ENCODE results near the gene ELL. TPM values are rescaled to one million over a fixed set of nuclear protein-coding genes. Genes with fewer than 3 reads are reported as not detected.

The ELL gene
- total RNA-seq, 1 donor from 2014 or later = 16.0 TPM

DNA sequence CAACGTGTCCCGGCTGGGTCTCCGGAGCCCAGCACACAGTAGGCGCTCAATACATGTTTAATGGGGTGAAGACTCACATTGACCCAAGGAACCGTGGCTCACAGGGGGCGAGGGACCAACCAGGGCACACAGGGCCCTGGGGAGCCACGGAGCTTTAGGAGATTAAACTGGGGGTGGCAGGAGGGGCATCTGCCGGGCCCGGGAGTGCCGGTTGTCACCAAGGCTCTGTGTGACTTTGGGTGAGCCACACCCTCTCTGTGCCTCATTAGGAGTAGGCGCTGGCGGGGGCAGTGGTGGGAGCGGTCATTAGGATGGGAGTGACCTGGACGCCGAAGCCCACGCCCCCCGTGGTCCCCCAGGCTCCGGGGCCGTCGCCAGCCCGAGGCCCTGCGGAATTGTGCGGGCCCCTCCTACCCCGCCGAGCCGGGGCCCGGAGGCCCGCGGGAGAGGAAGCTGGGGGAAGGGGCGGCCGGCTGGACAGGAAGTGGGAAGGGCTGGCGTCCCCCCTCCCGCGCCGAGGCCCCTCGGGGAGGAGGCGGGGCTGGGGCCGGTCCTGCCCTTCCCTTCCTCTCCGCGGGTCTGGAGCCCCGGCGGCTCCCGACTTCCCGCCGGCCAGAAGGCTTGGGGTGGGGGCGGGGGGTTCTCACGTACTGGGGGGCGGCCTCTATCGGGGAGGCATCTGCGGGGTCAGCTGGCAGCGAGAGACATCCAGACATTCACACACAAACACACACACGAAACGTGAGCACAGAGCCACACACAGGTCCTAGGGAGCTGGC lies 104.4 kb downstream of the ELL start:
- H3K27me3 Mint-ChIP-seq (ENCODE audit: low read depth, unreplicated experiment) = peaks cover 5% of the 10 kb centered on the region
- Histone ChIP-seq H3K27ac (ENCODE audit: low read depth, low read length) (peak overlapping the region; percentile 86), H3K4me1 (ENCODE audit: insufficient read depth, low read length) (peaks cover 54% of the 10 kb centered on the region), H4K20me1 (ENCODE audit: insufficient read depth, low read length) (peaks cover 26% of the 10 kb centered on the region), H3K79me2 (ENCODE audit: insufficient read depth, low read length) (peaks cover 29% of the 10 kb centered on the region), H3K4me2 (ENCODE audit: low read length) (peak overlapping the region; percentile 95), H3K27me3 (ENCODE audit: insufficient read depth, low read length) (no peaks in the 10 kb centered on the region), H2AFZ (ENCODE audit: low read depth, low read length) (peak overlapping the region; percentile 64), H3K9ac (ENCODE audit: low read length) (peak overlapping the region; percentile 79), H3K36me3 (ENCODE audit: insufficient read depth, low read length) (no peaks in the 10 kb centered on the region), H3K4me3 (ENCODE audit: insufficient read depth, low read depth, low read length) (peak overlapping the region; percentile 43), H3K9me3 (ENCODE audit: insufficient read depth, low read depth, low read length) (no peaks in the 10 kb centered on the region)
- no peaks in the 10 kb centered on the region for H3K36me3 Mint-ChIP-seq (ENCODE audit: low read depth, unreplicated experiment)
- H3K4me3 Mint-ChIP-seq (ENCODE audit: unreplicated experiment) = peak overlapping the region; percentile 78
- peak overlapping the region; percentile 95 for H3K27ac Mint-ChIP-seq (ENCODE audit: unreplicated experiment)
- no peak for FAIRE-seq
- TF ChIP-seq, protein P1, sequence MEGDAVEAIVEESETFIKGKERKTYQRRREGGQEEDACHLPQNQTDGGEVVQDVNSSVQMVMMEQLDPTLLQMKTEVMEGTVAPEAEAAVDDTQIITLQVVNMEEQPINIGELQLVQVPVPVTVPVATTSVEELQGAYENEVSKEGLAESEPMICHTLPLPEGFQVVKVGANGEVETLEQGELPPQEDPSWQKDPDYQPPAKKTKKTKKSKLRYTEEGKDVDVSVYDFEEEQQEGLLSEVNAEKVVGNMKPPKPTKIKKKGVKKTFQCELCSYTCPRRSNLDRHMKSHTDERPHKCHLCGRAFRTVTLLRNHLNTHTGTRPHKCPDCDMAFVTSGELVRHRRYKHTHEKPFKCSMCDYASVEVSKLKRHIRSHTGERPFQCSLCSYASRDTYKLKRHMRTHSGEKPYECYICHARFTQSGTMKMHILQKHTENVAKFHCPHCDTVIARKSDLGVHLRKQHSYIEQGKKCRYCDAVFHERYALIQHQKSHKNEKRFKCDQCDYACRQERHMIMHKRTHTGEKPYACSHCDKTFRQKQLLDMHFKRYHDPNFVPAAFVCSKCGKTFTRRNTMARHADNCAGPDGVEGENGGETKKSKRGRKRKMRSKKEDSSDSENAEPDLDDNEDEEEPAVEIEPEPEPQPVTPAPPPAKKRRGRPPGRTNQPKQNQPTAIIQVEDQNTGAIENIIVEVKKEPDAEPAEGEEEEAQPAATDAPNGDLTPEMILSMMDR (IDR thresholded peaks at IDR 0.05; ENCODE audit: insufficient read depth, low read depth, low read length) = no peak
- TF ChIP-seq EZH2 (IDR thresholded peaks at IDR 0.05; ENCODE audit: insufficient read depth, low read length) = no peak
- H3K4me1 Mint-ChIP-seq (ENCODE audit: low read depth, unreplicated experiment) = peaks cover 10% of the 10 kb centered on the region
- DNase-seq (ENCODE audit: low read depth) = peak; percentile 60
- H3K9me3 Mint-ChIP-seq (ENCODE audit: unreplicated experiment) = no peaks in the 10 kb centered on the region

DNA sequence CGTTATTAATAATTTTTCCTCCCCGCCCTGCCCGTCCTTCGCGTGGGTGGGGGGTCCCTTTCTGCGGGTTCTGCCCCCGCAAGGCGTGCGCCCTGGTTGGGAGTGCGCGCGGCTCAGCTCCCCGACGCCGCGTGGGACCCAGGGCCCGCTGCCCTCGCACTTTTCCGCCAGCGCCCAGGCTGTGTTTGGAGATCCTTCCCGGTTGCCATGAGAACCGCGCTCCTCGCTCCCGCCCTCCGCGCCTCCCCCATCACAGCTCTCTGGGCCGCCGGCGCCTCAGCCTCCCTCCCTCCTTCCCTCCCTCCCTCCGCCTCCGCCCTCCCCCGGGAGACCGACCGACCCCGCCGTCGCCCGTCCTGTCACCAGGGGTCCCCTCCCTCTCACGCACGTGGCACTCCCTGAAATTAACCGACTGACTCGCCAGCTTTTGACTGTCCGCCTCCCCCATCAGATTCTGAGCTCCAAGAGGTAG lies 105.1 kb downstream of the ELL start:
- Mint-ChIP-seq H3K4me3 (ENCODE audit: unreplicated experiment) (peak overlapping the region; percentile 78), H3K4me1 (ENCODE audit: low read depth, unreplicated experiment) (peaks cover 10% of the 10 kb centered on the region), H3K27ac (ENCODE audit: unreplicated experiment) (peak overlapping the region; percentile 95), H3K27me3 (ENCODE audit: low read depth, unreplicated experiment) (peaks cover 7% of the 10 kb centered on the region), H3K36me3 (ENCODE audit: low read depth, unreplicated experiment) (no peaks in the 10 kb centered on the region), H3K9me3 (ENCODE audit: unreplicated experiment) (no peaks in the 10 kb centered on the region)
- no peak for TF ChIP-seq EZH2 (IDR thresholded peaks at IDR 0.05; ENCODE audit: insufficient read depth, low read length)
- TF ChIP-seq, protein P1 (IDR thresholded peaks at IDR 0.05; ENCODE audit: insufficient read depth, low read depth, low read length) = no peak
- Histone ChIP-seq H4K20me1 (ENCODE audit: insufficient read depth, low read length) (peaks cover 20% of the 10 kb centered on the region), H3K9me3 (ENCODE audit: insufficient read depth, low read depth, low read length) (no peaks in the 10 kb centered on the region), H3K9ac (ENCODE audit: low read length) (peak overlapping the region; percentile 79), H2AFZ (ENCODE audit: low read depth, low read length) (peak overlapping the region; percentile 64), H3K4me3 (ENCODE audit: insufficient read depth, low read depth, low read length) (peak overlapping the region; percentile 43), H3K36me3 (ENCODE audit: insufficient read depth, low read length) (no peaks in the 10 kb centered on the region), H3K4me2 (ENCODE audit: low read length) (peak overlapping the region; percentile 95), H3K27ac (ENCODE audit: low read depth, low read length) (peak overlapping the region; percentile 86), H3K27me3 (ENCODE audit: insufficient read depth, low read length) (no peaks in the 10 kb centered on the region), H3K4me1 (ENCODE audit: insufficient read depth, low read length) (peaks cover 54% of the 10 kb centered on the region), H3K79me2 (ENCODE audit: insufficient read depth, low read length) (peaks cover 24% of the 10 kb centered on the region)
- peak; percentile 70 for DNase-seq (ENCODE audit: low read depth)
- no peak for FAIRE-seq
